GM18868 (cell line): ENCODE results near the gene OCA2.
"Not testable (repeated sequence)": the region's sequence is repeated elsewhere in the genome, so short reads cannot be mapped to it uniquely, and the experiment has no call there.

Source experiments
- ATAC-seq: cut with Tn5 transposase; IDR thresholded peaks from one replicate; pipeline ENCODE4 v1.9.1; 2021; ENCODE audit warnings: mild to moderate bottlenecking, moderate library complexity; ENCODE audit not compliant: unreplicated experiment

Gene OCA2

DNA sequence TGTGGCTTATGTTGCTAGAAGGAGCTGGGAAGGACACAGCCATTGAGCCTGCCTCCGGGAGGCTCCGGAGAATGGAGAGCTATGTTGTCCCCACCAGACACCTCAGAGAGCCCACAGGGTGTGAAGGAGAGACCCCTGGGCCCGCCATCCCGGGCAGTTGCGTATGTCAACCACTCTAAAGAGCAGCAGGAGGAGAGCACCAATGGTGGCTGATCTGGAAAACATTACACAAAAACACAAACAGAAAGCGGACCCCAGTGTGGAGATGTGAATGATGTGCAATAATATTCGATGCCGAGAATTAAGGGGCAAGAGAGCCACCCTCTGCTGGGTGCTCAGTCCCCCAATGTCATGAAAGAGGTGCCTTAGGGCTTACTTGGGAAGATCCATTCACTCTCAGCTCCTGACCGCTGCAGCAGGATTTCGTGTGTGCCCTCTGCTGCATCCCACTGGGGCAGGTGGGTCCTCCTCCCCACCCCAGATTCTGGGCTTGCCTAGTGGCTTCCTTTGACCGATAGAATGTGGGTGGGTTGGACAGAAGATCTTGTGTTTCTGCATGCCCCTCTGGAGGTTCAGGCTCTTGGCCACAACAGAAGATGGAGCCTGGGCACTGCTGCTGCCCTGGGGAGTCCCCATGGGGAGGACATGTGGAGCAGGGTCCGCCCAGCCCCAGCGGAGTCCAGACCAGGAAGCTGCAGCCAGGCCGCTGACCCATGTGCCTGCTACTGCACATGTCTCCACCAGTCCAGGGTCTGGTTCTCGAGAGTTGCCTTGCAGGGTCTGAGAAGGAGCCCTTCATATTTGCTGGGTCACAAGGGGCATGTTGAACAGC, 245.3 kb downstream of the OCA2 start:
- no peak for ATAC-seq

DNA sequence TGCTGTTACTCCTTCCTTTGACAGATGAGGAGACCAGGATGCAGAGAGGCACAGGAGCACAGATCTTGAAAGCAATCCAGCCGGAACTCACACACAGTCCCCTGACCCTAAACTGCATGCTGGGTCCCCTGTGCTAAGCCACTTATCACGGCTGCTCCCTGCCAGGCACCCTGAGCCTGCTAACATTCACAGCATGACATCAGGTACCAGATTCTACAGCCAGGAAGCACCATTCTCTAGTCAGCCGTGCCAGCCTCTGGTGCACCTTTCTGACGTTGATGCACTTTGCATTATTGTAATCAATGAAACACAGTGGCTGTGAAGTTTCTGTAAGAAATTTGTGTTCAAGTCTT, 247.3 kb downstream of the OCA2 start:
- ATAC-seq: no peak

DNA sequence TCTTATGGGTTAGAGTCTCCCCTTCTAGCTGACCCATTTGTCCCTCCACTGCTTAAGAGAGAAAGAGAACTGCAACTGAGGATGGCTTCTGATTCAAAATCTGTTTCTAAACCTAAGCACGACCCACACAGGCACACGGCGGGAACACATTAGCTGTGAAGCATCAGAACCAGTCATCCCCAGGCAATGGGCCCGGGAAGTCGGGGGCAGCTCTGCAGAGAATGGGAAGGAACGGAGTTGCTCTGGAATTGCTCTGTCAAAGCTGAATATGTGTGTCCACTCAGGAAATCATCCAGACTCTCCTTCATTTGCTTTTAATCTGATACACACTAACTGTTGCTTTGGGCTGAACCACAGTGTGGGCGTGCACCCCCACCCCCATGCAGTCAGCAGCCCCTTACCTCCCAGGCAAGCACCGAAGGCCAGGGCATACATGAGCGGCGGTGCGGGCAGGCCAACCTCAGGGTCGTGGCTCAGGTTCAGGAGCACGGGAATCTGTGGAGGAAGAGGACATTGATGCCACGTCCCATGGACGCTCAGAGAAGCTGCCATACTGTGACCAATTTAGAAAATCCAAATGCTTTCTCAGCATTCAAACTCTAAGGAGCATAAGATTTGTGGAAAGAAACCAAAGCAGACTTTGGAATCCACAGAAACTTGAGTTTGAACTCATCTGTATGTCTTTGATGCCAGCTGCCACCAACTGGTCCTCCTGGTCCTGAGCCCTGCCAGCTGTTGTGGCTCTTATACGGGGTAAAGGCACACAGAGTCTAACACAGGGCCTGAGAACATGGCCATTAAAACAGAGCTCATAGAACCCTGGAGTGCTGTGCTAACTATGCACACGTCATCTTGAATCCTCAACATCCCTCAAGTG, 247.9 kb downstream of the OCA2 start:
- no peak for ATAC-seq

DNA sequence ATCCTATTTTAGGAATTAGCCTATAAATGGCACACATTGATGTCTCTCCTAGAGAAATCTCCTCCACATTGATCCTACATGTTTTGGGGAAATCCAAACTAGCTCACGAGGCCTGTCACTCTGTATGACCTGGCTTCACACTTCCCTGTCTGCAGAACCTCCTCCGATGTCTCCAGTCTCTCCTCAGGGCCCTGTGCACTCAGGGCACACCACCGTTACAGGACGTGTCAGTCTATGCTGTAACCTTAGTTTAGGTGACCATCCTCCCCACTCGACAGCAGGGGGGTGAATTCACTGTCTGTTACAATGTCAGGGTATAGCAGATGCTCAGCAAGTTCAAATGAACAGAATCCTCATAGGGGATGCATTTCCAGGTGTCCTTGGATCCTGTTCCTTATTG, 249.1 kb downstream of the OCA2 start:
- no peak for ATAC-seq

DNA sequence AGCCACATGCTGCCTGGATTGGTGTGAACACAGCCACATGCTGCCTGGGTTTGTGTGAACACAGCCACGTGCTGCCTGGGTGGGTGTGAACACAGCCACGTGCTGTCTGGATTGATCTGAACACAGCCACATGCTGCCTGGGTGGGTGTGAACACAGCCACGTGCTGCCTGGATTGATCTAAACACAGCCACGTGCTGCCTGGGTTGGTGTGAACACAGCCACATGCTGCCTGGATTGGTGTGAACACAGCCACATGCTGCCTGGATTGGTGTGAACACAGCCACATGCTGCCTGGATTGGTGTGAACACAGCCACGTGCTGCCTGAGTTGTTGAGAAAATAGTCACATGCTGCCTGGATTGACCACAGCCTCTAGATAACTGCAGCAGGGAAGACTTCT, 250.2 kb downstream of the OCA2 start:
- ATAC-seq: not testable (repeated sequence)

DNA sequence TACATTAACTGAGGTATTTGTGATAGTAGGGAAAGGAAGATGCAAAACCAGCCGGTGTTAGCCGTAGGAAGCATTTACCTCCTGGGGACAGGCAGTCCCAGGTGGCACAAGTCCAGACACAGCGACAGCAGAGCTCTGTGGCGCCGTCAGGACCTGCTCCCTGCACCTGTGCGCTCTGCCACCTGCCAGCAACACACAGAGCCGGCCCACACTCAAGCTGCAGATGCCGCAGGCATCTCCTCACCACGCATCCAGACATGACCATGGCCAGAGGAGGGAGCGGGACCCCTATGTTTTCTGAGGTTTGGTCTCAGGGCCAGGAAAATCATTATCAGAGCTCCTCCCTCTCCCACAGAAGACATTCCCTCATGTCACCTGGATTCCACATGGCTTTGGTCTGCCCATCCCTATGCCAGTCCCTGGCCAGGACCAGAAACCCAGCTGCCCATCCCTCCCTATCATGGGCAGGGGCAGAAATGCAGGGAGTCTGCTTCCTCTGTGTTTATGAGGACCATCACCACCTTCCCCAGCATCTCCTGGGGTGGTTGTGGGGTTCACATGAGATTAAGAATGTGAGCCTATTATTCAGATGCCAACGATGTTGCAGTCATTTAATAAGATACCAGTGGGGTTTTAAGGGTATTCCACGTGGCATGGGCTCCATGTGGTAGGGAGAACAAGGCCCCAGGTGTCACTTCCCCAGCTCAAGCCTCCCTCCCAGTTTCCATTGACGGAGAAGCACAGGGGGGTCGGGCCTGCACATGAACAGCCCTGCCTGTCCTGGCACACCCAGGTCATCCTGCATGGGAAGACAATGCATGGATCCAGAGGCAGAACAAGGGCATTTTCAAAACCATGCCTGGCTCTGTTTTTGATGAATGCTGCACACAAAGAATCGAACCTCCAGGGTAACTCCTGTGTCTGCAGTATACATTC, 251.1 kb downstream of the OCA2 start:
- no peak for ATAC-seq

DNA sequence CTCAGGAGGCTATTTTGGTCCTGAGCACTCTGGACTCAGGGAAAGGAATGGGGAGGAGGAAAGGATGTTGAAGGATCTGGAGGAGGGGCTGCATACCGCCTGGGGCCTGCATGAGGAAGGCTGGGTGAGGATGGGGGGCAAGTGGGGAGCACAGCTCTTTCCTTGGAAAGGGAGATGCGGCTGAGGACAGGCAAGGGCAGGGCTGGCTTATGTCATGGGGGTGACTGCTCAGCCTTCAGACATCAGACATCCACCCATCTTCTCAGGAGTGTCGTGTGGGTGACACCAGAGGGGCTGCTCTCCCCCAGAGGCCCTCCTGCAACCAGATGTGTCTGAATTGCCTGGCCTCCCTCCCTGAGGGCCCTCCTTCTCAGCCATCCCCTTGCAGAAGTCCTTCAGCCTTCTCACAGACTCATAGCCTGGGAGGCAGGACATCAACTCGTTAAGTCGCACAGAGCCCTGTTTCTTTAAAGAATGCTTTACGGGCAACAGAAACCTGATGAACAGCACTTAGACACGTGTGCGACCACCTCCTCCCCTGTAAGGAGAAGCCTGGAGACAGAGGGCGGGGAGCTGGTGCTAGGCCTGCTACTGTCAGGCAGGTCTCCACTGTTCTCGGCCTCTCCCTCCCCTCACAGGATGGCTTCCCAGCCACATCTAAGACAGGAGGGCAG, 252.3 kb downstream of the OCA2 start:
- ATAC-seq: no peak

DNA sequence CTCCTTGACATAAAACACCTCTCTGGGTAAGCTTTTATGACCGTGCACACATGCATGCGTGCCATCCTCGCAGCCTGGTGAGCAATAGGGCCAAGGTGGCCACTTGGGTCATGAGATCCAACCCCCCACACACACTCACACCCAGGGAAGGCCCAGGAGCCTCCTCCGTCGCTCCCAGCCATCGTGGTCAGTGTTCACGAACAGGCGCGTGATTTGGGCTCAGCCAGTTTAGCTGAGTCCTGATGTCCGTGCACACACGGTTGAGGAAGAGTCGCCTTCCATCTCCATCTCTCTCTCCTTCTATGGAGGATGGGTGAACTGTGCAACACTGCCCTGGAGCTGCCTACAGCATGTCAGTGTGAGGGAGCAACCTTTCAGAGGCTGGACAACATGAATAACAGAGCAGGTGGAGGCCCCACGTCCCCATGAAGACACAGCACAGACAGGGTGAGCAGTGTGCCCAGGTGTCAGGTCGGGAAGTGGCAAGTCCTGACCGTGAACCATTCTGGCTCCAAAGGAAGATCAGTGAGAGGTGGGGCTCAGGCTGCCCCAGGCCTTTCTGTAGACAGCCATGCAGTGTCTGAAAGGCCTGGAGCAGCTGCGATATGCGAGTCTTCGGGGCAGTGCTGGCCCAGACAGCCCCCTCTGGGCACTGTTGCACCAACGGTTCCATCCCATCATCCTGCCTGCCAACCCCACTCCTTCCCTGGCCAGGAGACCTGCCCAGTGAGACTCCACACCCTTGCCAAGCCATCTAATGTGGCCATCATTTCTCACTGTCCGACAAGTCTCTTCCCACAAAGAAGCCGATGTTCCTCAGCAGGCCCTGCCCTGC, 253.4 kb downstream of the OCA2 start:
- no peak for ATAC-seq

DNA sequence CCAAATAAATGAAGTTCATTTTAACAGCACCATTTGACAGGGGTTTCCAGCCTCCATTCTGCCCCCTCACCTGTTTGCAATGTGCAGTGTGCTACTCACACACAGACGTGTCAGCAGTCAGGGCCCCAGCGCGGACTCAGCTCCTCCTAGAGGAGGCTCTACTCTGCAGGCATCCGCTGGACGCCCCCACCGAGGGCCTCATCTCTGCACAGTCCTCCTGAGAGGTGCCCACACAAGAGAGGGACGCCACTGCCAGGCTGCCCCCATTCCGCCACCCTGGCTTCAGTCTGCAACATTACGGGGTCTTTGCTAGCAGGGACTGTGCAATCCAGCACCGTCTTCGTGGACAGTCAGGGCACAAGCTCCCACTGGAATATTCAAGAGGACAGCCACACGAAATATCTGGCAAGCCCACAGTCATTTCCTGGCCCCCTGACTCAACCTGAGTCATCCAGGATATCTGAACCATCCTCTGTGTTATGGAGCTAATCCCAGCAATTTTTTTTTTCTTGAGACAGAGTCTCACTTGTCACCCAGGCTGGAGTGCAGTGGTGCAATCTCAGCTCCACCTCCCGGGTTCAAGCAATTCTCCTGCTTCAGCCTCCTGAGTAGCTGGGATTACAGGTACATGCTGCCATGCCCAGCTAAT, 255.0 kb downstream of the OCA2 start:
- no peak for ATAC-seq

DNA sequence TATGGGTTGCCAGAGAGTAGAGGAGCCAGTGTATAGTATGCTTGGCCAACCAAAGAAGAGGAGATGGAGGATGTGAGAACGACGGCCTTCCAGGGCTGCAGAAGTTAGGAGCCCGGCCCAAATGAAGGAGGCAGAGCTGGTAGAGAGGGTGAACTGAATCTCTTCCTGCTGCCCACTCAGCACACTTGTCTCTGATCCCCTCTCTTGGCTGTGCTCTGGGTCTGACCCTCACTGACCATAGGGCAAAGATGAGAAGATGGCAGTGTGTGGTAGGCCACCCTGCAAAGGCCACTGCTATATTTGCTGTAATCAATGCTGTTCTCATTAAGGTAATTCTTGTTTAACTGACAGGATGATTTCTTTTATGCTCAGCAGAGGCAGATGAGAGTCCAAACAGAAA, 256.0 kb downstream of the OCA2 start:
- ATAC-seq: no peak

DNA sequence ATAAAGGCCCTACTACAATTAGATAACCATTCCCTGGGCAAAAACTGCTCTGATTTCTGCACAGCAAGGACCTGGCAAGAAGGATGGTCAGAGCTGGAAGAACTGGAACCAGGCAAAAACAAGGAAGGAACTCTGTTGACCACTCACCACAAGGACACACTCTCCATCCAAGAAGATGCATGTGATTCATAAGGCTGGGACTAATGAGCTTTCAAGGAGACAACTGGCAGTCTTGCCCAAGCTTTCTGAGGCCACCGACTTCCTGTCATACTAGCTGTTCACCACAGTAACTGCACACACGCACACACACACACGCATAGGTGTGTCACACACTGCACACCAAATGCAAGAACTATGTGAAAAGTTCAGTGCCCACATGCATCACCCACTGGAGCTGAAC, 256.6 kb downstream of the OCA2 start:
- no peak for ATAC-seq

DNA sequence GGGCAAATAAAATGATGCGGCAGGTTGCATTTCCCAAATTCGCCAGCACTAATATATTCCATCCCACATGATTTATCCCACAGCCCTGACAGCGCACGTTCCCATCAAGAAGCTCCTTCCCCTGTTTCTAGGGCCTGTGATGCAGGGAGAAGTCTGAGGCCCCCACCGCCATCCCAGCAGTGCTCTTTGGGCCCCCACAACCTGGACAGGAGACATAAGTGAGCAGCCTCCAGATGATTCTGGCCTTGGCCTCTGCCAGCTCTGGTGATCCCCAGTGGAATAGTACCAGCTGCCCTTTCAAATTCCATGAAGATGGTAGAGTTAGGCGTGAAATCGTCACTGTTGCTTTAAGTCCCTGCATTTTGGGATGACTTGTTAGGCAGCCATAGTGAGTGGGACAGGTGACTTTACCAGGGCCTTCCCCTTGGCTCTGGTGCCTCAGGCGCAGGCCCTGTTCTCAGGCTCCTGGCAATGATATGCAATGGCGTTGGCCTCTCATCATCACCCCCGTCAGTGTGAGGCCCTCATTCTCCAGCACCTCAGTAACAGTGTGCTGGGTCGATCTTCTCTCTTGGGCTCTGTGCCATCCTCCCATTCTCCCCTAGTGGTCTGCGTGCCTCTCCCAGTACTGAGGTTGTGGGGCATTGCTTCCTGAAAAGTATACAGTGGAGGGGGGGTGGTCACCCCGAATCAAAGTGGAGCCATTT, 263.7 kb downstream of the OCA2 start:
- ATAC-seq: no peak

DNA sequence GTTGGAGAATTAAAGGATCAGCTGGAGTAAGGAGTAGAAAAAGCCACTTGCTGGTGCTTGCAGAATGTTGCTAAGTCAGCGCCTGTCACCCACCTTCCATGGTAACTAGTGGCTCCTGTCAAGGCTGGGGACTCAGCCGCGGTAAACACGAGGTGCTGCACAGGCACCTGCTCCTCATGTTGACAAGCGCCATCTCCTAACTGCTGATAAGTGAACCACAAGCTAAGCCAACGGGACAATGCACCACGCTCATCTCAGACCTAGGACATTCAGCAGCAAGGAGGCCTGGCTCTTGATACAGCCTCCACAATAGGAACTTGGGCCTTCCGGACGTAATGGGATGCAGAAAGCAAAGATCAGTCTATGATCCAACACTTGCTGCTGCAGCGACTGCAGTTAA, 264.4 kb downstream of the OCA2 start:
- no peak for ATAC-seq

DNA sequence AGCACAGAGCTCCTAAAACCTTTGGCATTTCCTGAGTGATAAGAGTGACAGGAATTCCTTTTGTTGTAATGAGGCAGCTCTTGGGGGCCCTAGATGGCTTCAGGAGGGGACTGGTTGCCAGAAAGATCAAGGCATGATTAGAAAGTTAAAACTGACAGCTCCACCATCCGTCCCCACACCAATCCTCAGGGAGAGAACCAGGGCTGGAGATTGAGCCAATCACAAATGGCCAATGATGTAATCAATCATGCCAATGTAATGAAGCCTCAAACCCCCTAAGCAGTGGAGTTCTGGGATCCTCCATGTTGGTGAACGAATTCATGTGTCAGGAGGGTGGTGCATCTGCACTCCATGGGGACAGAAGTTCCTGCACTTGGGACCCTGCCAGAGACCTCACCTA, 265.1 kb downstream of the OCA2 start:
- ATAC-seq: no peak

DNA sequence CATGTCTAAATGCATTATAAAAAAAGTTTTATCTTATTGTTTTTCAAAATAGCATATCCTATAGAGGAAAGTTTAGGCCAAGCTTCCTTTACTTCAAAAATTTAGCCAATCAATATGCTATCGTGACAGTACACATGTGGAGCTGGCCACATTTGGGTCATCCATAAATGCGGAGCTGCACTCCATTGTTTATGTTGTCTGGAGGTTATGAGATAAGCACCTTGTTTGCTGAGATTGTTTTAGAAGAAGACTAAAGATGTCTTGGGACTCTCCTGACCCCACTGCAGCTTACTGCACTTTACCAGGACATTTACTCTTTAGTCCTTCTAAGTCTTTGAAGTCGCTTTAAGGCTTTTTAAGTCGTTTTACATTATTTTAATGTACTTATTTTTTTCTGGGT, 265.9 kb downstream of the OCA2 start:
- ATAC-seq: no peak

DNA sequence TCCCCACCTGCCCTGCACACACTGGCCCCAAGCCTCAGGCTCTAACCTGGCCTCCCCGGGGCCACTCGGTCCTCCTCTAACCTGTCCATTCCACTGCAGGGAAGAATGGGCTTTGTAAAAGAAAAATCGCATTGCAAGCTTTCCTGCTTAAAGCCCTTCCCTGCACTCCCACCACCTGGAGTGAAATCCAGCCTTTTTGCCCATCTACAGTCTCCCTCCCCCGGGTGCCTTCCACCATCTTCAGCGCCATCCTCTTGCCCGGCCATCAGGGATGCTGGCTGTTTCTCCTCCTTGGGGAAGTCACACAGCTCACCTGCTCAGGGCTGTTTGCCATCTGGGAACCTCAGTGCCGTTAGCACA, 266.9 kb downstream of the OCA2 start:
- no peak for ATAC-seq

DNA sequence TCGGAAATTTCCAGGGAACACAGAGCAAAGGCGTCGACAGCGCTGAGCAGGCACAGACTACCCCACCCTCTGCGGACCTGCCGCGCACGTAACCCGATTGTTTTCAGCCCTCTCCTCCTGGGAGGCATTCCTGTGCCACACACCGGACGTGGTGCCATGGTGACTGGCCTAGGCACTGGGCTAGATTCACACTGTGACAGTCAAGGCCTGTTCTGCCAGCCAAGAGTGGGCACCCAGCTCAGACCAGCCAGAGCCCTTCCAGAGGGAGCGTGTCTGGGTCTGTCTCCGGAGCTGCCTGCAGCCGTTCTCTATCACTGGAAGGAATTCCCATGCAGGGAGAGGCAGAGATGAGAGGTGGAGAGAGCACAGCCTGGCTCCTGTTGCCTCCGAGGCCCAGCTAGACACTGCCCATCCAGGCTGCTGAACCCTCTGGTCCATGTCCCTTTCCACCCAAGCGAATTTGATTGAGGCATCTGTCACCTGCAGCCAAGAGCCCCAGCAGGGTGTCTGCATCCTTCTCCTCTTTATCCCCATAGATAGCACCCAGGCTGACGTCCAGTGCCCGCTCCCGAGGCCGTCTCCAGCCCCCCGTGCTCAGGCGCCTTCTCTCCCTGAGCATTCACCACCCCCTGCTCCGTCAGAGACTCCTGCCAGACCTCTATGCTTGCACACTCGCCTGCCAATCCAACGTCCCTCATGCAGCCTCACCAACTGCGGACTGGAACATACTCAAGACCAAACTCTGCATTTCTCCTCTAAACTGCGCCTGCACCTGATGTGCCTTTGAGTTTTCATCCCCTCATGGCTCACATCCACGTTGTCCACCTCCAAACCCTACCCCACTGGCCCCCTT, 267.5 kb downstream of the OCA2 start:
- no peak for ATAC-seq

DNA sequence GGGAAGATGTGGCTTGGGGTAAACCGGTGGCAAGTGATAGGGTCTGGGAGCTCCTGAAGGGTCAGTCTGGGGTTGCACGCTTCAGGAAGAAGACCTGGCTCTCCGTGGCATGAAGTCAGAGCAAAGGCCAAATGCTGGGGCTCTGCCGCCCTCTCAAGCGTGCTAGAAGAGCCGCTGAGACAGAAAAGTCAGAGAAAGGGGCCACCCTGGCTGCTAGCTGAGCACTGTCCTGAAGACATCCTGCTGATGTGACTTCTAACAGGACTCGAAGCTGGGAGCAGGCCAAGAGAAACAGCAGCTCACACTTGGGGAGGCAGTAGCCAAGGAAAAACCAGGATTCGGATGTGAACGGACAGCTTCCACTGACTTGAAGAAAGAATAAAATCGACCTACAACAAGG, 270.4 kb downstream of the OCA2 start:
- no peak for ATAC-seq
